ENCODE measurements around the gene DOK6.
"Not testable (repeated sequence)": the region's sequence is repeated elsewhere in the genome, so short reads cannot be mapped to it uniquely, and the experiment has no call there.

The DOK6 gene

GRCh38 chr18:69871363-69871762 lies 470.7 kb downstream of the DOK6 start:
- no peak for DNase-seq (ENCODE audit: low read depth)

GRCh38 chr18:69872661-69873060 lies 472.0 kb downstream of the DOK6 start:
- no peak for DNase-seq (ENCODE audit: low read depth)

- DNase-seq (ENCODE audit: low read depth): no peak
These were observed 473.4 kb downstream of the DOK6 start for GRCh38 chr18:69874058-69874457.

- no peak for DNase-seq (ENCODE audit: low read depth)
These were observed 475.8 kb downstream of the DOK6 start for GRCh38 chr18:69876490-69876889.

GRCh38 chr18:69878213-69878933 lies 477.7 kb downstream of the DOK6 start:
- no peak for DNase-seq (ENCODE audit: low read depth)

- DNase-seq (ENCODE audit: low read depth): not testable (repeated sequence)
These were observed 478.4 kb downstream of the DOK6 start for GRCh38 chr18:69879051-69879450.

GRCh38 chr18:69880083-69880482 lies 479.4 kb downstream of the DOK6 start:
- no peak for DNase-seq (ENCODE audit: low read depth)

GRCh38 chr18:69882965-69883668 lies 482.4 kb downstream of the DOK6 start:
- no peak for DNase-seq (ENCODE audit: low read depth)

- DNase-seq (ENCODE audit: low read depth): no peak
These were observed 483.1 kb downstream of the DOK6 start for GRCh38 chr18:69883781-69884180.

GRCh38 chr18:69885355-69885754 lies 484.7 kb downstream of the DOK6 start:
- DNase-seq (ENCODE audit: low read depth): no peak

- no peak for DNase-seq (ENCODE audit: low read depth)
These were observed 485.3 kb downstream of the DOK6 start for GRCh38 chr18:69885841-69886531.

GRCh38 chr18:69887256-69887655 lies 486.6 kb downstream of the DOK6 start:
- DNase-seq (ENCODE audit: low read depth): no peak

GRCh38 chr18:69889009-69889408 lies 488.3 kb downstream of the DOK6 start:
- DNase-seq (ENCODE audit: low read depth): no peak

GRCh38 chr18:69890558-69890957 lies 489.9 kb downstream of the DOK6 start:
- no peak for DNase-seq (ENCODE audit: low read depth)

GRCh38 chr18:69894467-69894866 lies 493.8 kb downstream of the DOK6 start:
- no peak for DNase-seq (ENCODE audit: low read depth)

- no peak for DNase-seq (ENCODE audit: low read depth)
These were observed 494.7 kb downstream of the DOK6 start for GRCh38 chr18:69895066-69896047.

GRCh38 chr18:69897397-69898108 lies 496.9 kb downstream of the DOK6 start:
- no peak for DNase-seq (ENCODE audit: low read depth)

- DNase-seq (ENCODE audit: low read depth): no peak
These were observed 497.7 kb downstream of the DOK6 start for GRCh38 chr18:69898241-69898861.
